Sigmoid colon (tissue), 4 donors: ENCODE measurements around the gene USP49.

Experiments
- POLR2A ChIP-seq, 2 donors: fragments of 450-650 bp; IDR thresholded peaks; one replicate each; pipeline ENCODE4 v1.6.1; 2016; ENCODE audit warnings: antibody characterized with exemption in 2 of 2, mild to moderate bottlenecking in 2 of 2, moderate library complexity in 2 of 2
- POLR2AphosphoS5 ChIP-seq, 4 donors: sonication (generic); formaldehyde crosslinking; IDR thresholded peaks; one replicate each; pipeline ENCODE4 v1.6.1; 2017; ENCODE audit warnings: antibody characterized with exemption in 4 of 4
- TF ChIP-seq, protein P1 (sequence below), 4 experiments: fragments of 450-650 bp in 3 of 4; fragments of 200-600 bp in 1 of 4; IDR thresholded peaks; one replicate each; pipeline ENCODE4 v1.5.1; 2016 to 2019; ENCODE audit warnings: antibody characterized with exemption in 4 of 4, mild to moderate bottlenecking in 3 of 4, moderate library complexity in 2 of 4

DNA sequence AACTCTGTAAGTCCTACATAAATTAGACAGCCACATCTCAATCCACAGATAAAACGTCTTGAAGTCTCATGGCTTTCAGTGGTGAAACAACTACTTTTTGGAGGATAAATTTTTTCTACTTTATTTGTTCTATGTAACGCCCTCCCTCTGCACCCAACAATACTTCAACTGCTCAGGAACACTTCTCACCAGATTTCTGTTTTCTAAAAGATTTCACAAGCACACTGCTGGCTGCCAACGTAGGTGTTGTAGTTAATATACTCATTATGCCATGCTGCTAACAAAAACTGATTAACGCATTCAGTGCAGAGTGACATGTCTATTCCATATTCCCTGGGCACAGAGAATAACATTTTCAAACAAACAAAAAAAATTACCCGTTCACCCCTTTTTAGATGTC lies 10.2 kb downstream of the USP49 start:
- TF ChIP-seq, protein P1, sequence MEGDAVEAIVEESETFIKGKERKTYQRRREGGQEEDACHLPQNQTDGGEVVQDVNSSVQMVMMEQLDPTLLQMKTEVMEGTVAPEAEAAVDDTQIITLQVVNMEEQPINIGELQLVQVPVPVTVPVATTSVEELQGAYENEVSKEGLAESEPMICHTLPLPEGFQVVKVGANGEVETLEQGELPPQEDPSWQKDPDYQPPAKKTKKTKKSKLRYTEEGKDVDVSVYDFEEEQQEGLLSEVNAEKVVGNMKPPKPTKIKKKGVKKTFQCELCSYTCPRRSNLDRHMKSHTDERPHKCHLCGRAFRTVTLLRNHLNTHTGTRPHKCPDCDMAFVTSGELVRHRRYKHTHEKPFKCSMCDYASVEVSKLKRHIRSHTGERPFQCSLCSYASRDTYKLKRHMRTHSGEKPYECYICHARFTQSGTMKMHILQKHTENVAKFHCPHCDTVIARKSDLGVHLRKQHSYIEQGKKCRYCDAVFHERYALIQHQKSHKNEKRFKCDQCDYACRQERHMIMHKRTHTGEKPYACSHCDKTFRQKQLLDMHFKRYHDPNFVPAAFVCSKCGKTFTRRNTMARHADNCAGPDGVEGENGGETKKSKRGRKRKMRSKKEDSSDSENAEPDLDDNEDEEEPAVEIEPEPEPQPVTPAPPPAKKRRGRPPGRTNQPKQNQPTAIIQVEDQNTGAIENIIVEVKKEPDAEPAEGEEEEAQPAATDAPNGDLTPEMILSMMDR (IDR thresholded peaks at IDR 0.05), result no peak
- TF ChIP-seq POLR2A (IDR thresholded peaks at IDR 0.05) (no peak), POLR2AphosphoS5 (IDR thresholded peaks at IDR 0.05) (no peak)
